Measurements from ENCODE around the gene NDUFB4.

- TF ChIP-seq POLR2A (IDR thresholded peaks at IDR 0.05) (no peak), CTCF (IDR thresholded peaks at IDR 0.05) (no peak)
Observed at GRCh38 chr3:120559242-120560061, 36.7 kb upstream of the NDUFB4 start.

Data from lower leg skin (tissue), 3 donors.